Stimulated activated CD8-positive, alpha-beta memory T cell treated with anti-CD3 and anti-CD28 coated beads, Interleukin-15, amount 100 ng/mL, for 1 hour (primary cell): ENCODE data around the gene MASTL.
"Not testable (repeated sequence)": the region's sequence is repeated elsewhere in the genome, so short reads cannot be mapped to it uniquely, and the experiment has no call there.

Source experiments
- DNase-seq: peaks from one replicate; pipeline ENCODE4 v3.0.0-alpha.2; 2020; ENCODE audit warnings: low read depth

The MASTL gene

GRCh38 chr10:27155066-27155754 is at the start of gene MASTL:
Gene MASTL, plus strand, starts transcription at chr10:27155352. Its CDS starts 75 bp downstream, at chr10:27155427.
- DNase-seq = peak; percentile 82

- no peak for DNase-seq
Observed at GRCh38 chr10:27108165-27108564, 47.0 kb upstream of the MASTL start.

- DNase-seq = no peak
Observed at GRCh38 chr10:27134371-27134770, 20.8 kb upstream of the MASTL start.

GRCh38 chr10:27138277-27138676 is 16.9 kb upstream of the MASTL start:
- DNase-seq = no peak

- DNase-seq = no peak
Observed at GRCh38 chr10:27143686-27144085, 11.5 kb upstream of the MASTL start.

- DNase-seq = no peak
Observed at GRCh38 chr10:27145937-27146336, 9.2 kb upstream of the MASTL start.

- no peak for DNase-seq
Observed at GRCh38 chr10:27147701-27148100, 7.5 kb upstream of the MASTL start.

- no peak for DNase-seq
Observed at GRCh38 chr10:27150261-27150660, 4.9 kb upstream of the MASTL start.

GRCh38 chr10:27152687-27153086 is 2.5 kb upstream of the MASTL start:
- no peak for DNase-seq

GRCh38 chr10:27153329-27153728 is 1.8 kb upstream of the MASTL start:
- DNase-seq = no peak

GRCh38 chr10:27153845-27154193 is 1.3 kb upstream of the MASTL start:
- peak; percentile 3 for DNase-seq

- not testable (repeated sequence) for DNase-seq
Observed at GRCh38 chr10:27156566-27156965, 1.4 kb downstream of the MASTL start.

GRCh38 chr10:27157150-27157549 is 2.0 kb downstream of the MASTL start:
- no peak for DNase-seq

GRCh38 chr10:27158421-27158820 is 3.3 kb downstream of the MASTL start:
- no peak for DNase-seq

- DNase-seq = no peak
Observed at GRCh38 chr10:27169849-27170248, 14.7 kb downstream of the MASTL start.

- DNase-seq = no peak
Observed at GRCh38 chr10:27188259-27188658, 33.1 kb downstream of the MASTL start.

GRCh38 chr10:27188897-27189296 is 33.7 kb downstream of the MASTL start:
- DNase-seq = no peak

- DNase-seq = no peak
Observed at GRCh38 chr10:27190508-27190907, 35.4 kb downstream of the MASTL start.

- no peak for DNase-seq
Observed at GRCh38 chr10:27192284-27192683, 37.1 kb downstream of the MASTL start.

GRCh38 chr10:27197980-27198620 is 42.9 kb downstream of the MASTL start:
- no peak for DNase-seq

- DNase-seq = no peak
Observed at GRCh38 chr10:27203806-27204205, 48.7 kb downstream of the MASTL start.

- no peak for DNase-seq
Observed at GRCh38 chr10:27207350-27207749, 52.2 kb downstream of the MASTL start.

GRCh38 chr10:27223964-27224363 is 68.8 kb downstream of the MASTL start:
- no peak for DNase-seq

GRCh38 chr10:27225011-27225590 is 69.9 kb downstream of the MASTL start:
- DNase-seq = no peak
